Hematopoietic multipotent progenitor cell treated with erythropoietin and hydrocortisone succinate and interleukin-3 and kit ligand, for 4 days (in vitro differentiated cells): Measurements from ENCODE around the gene ADAMTS2.

Experiments
- DNase-seq: peaks from one replicate; pipeline ENCODE4 v3.0.0-alpha.2; 2015

Gene ADAMTS2

GRCh38 chr5:179264783-179265513 lies 80.3 kb downstream of the ADAMTS2 start:
- DNase-seq = no peak

- no peak for DNase-seq
These were observed 81.0 kb downstream of the ADAMTS2 start for GRCh38 chr5:179264053-179264782.

- no peak for DNase-seq
These were observed 81.7 kb downstream of the ADAMTS2 start for GRCh38 chr5:179263391-179264052.

- no peak for DNase-seq
These were observed 82.9 kb downstream of the ADAMTS2 start for GRCh38 chr5:179262126-179262920.

- DNase-seq = peak; percentile 61
These were observed 83.7 kb downstream of the ADAMTS2 start for GRCh38 chr5:179261301-179262125.

GRCh38 chr5:179260324-179261070 lies 84.8 kb downstream of the ADAMTS2 start:
- no peak for DNase-seq

- DNase-seq = no peak
These were observed 85.4 kb downstream of the ADAMTS2 start for GRCh38 chr5:179259731-179260323.

- DNase-seq = no peak
These were observed 86.1 kb downstream of the ADAMTS2 start for GRCh38 chr5:179258922-179259730.

GRCh38 chr5:179258001-179258921 lies 87.0 kb downstream of the ADAMTS2 start:
- no peak for DNase-seq

GRCh38 chr5:179257176-179257682 lies 88.0 kb downstream of the ADAMTS2 start:
- DNase-seq = no peak

- DNase-seq = no peak
These were observed 88.7 kb downstream of the ADAMTS2 start for GRCh38 chr5:179256328-179257175.

GRCh38 chr5:179255527-179256327 lies 89.5 kb downstream of the ADAMTS2 start:
- no peak for DNase-seq

GRCh38 chr5:179254638-179255271 lies 90.5 kb downstream of the ADAMTS2 start:
- DNase-seq = no peak

GRCh38 chr5:179253730-179254129 lies 91.5 kb downstream of the ADAMTS2 start:
- no peak for DNase-seq

GRCh38 chr5:179251276-179251969 lies 93.8 kb downstream of the ADAMTS2 start:
- no peak for DNase-seq
